Fibroblast of lung (primary cell): Measurements from ENCODE around the gene KRT34.

ENCODE experiments used
- EZH2 ChIP-seq: IDR thresholded peaks from 2 replicates; pipeline ENCODE4 v1.5.1; 2012; ENCODE audit warnings: low read length, control low read depth, mild to moderate bottlenecking; ENCODE audit errors: missing control alignments
- TF ChIP-seq, protein P1 (sequence below), 2 donors: IDR thresholded peaks in 1 of 2; conservative IDR thresholded peaks in 1 of 2; 1 replicate in 1 of 2; 2 replicates in 1 of 2; pipeline ENCODE4 v1.5.1; 2011 to 2012; ENCODE audit warnings: low read length in 2 of 2, control low read depth in 1 of 2, inconsistent platforms in 1 of 2, low read depth in 1 of 2, mild to moderate bottlenecking in 1 of 2

DNA sequence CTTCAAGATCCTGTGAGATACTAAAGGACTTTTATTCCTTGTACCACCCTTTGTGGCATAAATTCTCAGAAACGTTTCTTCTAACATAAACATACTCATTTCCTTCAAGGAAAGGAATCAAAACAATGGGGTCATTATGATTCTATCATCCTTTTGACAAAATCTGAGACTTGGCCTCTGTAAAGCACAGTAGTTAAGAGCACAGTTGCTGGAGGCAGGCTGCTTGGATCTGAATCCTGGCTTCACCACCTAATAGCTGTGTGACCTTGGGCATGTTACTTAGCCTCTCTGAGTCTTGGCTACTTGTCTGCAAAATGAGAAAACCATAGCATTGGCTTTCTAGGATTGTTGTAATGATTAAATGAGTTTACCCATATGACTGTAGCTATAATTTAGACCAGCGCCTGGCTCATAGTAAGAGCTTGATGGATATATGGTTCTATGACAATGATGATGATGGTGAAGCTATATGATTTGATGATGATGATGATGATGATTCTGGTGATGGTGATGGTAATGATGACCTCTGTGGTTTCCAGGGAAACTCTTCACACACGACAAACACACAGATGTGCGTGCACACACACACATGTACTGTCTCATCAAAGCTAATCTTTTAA is 21.4 kb upstream of the KRT34 start:
- TF ChIP-seq EZH2, result no peak
- TF ChIP-seq, protein P1, sequence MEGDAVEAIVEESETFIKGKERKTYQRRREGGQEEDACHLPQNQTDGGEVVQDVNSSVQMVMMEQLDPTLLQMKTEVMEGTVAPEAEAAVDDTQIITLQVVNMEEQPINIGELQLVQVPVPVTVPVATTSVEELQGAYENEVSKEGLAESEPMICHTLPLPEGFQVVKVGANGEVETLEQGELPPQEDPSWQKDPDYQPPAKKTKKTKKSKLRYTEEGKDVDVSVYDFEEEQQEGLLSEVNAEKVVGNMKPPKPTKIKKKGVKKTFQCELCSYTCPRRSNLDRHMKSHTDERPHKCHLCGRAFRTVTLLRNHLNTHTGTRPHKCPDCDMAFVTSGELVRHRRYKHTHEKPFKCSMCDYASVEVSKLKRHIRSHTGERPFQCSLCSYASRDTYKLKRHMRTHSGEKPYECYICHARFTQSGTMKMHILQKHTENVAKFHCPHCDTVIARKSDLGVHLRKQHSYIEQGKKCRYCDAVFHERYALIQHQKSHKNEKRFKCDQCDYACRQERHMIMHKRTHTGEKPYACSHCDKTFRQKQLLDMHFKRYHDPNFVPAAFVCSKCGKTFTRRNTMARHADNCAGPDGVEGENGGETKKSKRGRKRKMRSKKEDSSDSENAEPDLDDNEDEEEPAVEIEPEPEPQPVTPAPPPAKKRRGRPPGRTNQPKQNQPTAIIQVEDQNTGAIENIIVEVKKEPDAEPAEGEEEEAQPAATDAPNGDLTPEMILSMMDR (conservative IDR thresholded peaks at IDR 0.05 in 1 of 2, IDR thresholded peaks at IDR 0.05 in 1 of 2; ENCODE audit: low read depth in 1 of 2, low read length in 2 of 2), result no peak
